Stimulated activated effector memory CD8-positive, alpha-beta T cell treated with anti-CD3 and anti-CD28 coated beads, Interleukin-12 subunit alpha, Interleukin-12 subunit beta, amount 100 ng/mL, for 72 hours (primary cell): Measurements from ENCODE around the gene KLHL29.
"Not testable (repeated sequence)": the region's sequence is repeated elsewhere in the genome, so short reads cannot be mapped to it uniquely, and the experiment has no call there.

ENCODE experiments used
- ATAC-seq: fragments of 150-1000 bp; cut with Tn5 transposase; 2 replicates; pipeline ENCODE4 v1.10.0; 2021
- DNase-seq, 2 donors: peaks; one replicate each; pipeline ENCODE4 v3.0.0; 2021 to 2022; ENCODE audit warnings: low spot score in 2 of 2
- H3K27ac Mint-ChIP-seq: one replicate; pipeline ENCODE4 v1.8.0; 2022; ENCODE audit warnings: mild to moderate bottlenecking, mixed read lengths
- H3K36me3 Mint-ChIP-seq: one replicate; pipeline ENCODE4 v1.8.0; 2022; ENCODE audit warnings: mild to moderate bottlenecking, mixed read lengths
- H3K4me1 Mint-ChIP-seq: one replicate; pipeline ENCODE4 v1.8.0; 2022; ENCODE audit warnings: mixed read lengths
- H3K4me3 Mint-ChIP-seq: one replicate; pipeline ENCODE4 v1.8.0; 2022; ENCODE audit warnings: mild to moderate bottlenecking, mixed read lengths
- H3K9me3 Mint-ChIP-seq: one replicate; pipeline ENCODE4 v1.8.0; 2022; ENCODE audit warnings: mixed read lengths

The KLHL29 gene

DNA sequence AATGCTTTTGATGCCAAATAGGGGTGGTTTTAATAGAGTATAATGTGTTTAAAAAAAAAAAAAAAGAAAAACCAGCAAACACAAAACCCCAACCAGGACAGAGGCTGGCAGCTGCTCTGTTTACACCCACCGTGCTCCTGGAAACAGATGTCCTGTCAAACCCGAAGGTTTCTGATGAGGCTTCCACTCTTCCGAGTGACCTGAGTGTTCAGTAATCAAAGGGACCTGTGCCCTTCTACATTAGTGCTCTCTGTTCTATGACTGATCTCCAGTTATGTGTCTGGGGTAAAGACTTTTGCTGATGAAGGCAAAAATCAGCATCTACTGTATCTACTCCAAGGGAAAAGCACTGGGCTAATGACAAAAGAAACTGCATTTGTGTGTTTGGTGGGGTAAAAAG lies 3.5 kb upstream of the KLHL29 start:
- no peaks in the 10 kb centered on the region for H3K9me3 Mint-ChIP-seq
- peaks cover 21% of the 10 kb centered on the region for H3K4me1 Mint-ChIP-seq
- H3K36me3 Mint-ChIP-seq = no peaks in the 10 kb centered on the region
- no peak for DNase-seq
- ATAC-seq = no peak
- no peak overlapping the region for H3K4me3 Mint-ChIP-seq
- no peak overlapping the region for H3K27ac Mint-ChIP-seq

- Mint-ChIP-seq H3K36me3 (no peaks in the 10 kb centered on the region), H3K27ac (no peak overlapping the region), H3K9me3 (no peaks in the 10 kb centered on the region), H3K4me1 (peaks cover 22% of the 10 kb centered on the region), H3K4me3 (no peak overlapping the region)
- ATAC-seq (no peak), DNase-seq (no peak)
These were observed 1.9 kb upstream of the KLHL29 start for GRCh38 chr2:23383100-23383499.

DNA sequence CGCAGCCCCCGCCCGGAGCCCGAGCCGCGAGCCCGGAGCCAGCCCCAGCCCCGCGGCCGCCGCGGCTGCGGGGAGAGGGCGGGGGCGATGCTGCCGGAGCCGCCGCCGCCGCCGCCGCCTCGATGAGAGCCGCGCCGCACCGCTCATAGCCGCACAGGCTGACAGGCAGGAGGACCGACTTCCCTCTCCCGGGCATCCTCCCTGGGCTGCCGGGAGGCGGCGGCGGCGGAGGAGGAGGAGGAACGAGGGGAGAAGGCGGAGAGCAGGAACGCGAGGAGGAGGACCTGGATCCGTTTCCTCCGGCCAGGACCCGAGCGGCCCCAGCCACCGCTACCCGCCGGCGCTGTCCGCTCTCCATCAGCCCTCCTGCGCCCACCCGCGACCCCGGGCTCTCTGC lies 370 bp downstream of the KLHL29 start:
- Mint-ChIP-seq H3K36me3 (no peaks in the 10 kb centered on the region), H3K4me1 (peaks cover 21% of the 10 kb centered on the region), H3K27ac (no peak overlapping the region), H3K4me3 (no peak overlapping the region), H3K9me3 (no peaks in the 10 kb centered on the region)
- peak in 1 of 2 donors; percentile 52 for DNase-seq
- peak; percentile 22 for ATAC-seq

- H3K36me3 Mint-ChIP-seq = no peaks in the 10 kb centered on the region
- H3K4me3 Mint-ChIP-seq = peak overlapping the region; percentile 49
- no peaks in the 10 kb centered on the region for H3K9me3 Mint-ChIP-seq
- DNase-seq (no peak), ATAC-seq (peak; percentile 17)
- peaks cover 16% of the 10 kb centered on the region for H3K4me1 Mint-ChIP-seq
- H3K27ac Mint-ChIP-seq = no peak overlapping the region
These were observed 864 bp downstream of the KLHL29 start for GRCh38 chr2:23385748-23386338.

GRCh38 chr2:23386339-23387220 lies 1.6 kb downstream of the KLHL29 start:
- ATAC-seq = peak; percentile 12
- H3K4me1 Mint-ChIP-seq = peaks cover 13% of the 10 kb centered on the region
- no peak for DNase-seq
- no peaks in the 10 kb centered on the region for H3K9me3 Mint-ChIP-seq
- H3K4me3 Mint-ChIP-seq = peak overlapping the region; percentile 49
- H3K27ac Mint-ChIP-seq = no peak overlapping the region
- H3K36me3 Mint-ChIP-seq = no peaks in the 10 kb centered on the region

DNA sequence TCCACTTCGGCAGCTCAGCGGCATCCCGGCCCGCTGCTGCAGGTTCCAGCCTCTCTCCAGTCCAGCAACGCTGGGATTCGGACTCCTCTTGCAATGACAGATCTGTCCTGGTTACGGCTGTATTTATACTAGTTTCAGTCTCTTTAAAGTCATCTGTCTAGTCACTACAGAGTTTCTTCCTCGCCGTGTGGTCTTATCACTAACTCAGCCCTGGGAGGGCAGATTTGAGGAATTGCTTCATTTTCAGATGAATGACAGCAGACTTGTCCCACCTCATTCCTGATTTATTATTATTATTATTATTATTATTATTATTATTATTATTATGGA lies 2.2 kb downstream of the KLHL29 start:
- ATAC-seq = no peak
- Mint-ChIP-seq H3K4me1 (peaks cover 13% of the 10 kb centered on the region), H3K4me3 (no peak overlapping the region), H3K27ac (no peak overlapping the region), H3K9me3 (no peaks in the 10 kb centered on the region), H3K36me3 (no peaks in the 10 kb centered on the region)
- no peak for DNase-seq

DNA sequence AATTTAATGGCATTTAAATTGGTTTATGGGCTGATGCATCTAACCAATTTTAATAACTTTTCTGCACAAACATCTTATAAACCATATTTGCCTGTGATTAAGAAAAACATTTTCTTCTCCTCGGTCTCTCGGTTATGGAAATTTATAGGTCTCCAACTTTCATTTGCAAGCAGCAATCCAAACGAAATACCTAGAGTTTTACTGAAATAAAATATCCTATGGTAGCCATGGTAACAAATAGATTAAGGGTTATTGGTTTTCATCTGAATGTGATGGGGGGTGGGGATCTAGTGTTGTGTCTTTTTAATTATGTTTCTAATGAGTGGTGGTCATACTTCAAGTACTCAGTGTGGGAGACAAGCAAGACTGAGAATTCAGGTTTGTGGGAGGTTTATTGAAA lies 2.9 kb downstream of the KLHL29 start:
- DNase-seq (no peak), ATAC-seq (no peak)
- no peak overlapping the region for H3K27ac Mint-ChIP-seq
- peaks cover 13% of the 10 kb centered on the region for H3K4me1 Mint-ChIP-seq
- no peaks in the 10 kb centered on the region for H3K36me3 Mint-ChIP-seq
- H3K9me3 Mint-ChIP-seq = no peaks in the 10 kb centered on the region
- no peak overlapping the region for H3K4me3 Mint-ChIP-seq

DNA sequence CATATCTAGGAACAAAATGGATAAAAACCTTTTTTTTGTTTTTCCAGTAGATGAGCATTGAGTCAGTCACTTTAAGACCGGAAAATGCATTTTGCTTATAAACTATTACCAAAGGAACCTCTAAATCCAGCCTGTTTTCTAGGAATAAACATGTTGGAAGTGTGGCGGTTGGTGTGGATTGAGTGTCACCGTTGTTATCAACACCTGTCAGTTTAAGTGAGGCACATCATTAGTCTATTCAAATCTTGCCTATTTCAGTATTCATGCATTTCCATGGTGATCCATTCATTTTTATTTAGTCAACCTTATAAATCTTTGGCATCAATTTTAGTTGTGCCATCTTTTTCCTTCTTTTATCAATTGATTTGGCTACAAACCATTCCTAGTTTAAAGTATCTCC lies 3.3 kb downstream of the KLHL29 start:
- Mint-ChIP-seq H3K27ac (no peak overlapping the region), H3K4me1 (peaks cover 13% of the 10 kb centered on the region), H3K4me3 (no peak overlapping the region), H3K36me3 (no peaks in the 10 kb centered on the region), H3K9me3 (no peaks in the 10 kb centered on the region)
- DNase-seq (no peak), ATAC-seq (no peak)

GRCh38 chr2:23388756-23389514 lies 4.0 kb downstream of the KLHL29 start:
- H3K4me1 Mint-ChIP-seq = peaks cover 13% of the 10 kb centered on the region
- no peaks in the 10 kb centered on the region for H3K9me3 Mint-ChIP-seq
- DNase-seq = no peak
- H3K27ac Mint-ChIP-seq = no peak overlapping the region
- no peak for ATAC-seq
- H3K4me3 Mint-ChIP-seq = no peak overlapping the region
- H3K36me3 Mint-ChIP-seq = no peaks in the 10 kb centered on the region

DNA sequence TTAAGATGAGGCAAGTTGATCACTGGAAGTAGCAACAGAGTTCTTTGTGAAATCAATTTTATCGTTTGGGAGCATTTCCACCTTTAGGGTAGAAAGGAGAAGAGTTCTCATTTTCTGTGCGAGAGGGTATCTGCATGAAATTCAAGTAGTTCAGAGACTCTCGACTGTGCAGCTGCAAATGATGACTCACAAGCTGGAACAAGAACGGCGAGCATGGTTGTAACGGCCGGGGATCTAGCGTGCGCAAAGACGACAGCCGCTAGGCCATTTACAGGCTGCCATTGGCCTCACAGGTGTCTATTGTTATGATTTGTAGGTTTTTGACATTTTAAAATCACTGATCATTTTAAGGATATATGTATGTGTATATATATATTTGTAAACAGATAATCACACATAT lies 5.2 kb downstream of the KLHL29 start:
- no peaks in the 10 kb centered on the region for H3K36me3 Mint-ChIP-seq
- ATAC-seq (no peak), DNase-seq (no peak)
- no peak overlapping the region for H3K27ac Mint-ChIP-seq
- H3K9me3 Mint-ChIP-seq = no peaks in the 10 kb centered on the region
- H3K4me1 Mint-ChIP-seq = peaks cover 7% of the 10 kb centered on the region
- H3K4me3 Mint-ChIP-seq = no peak overlapping the region

GRCh38 chr2:23391237-23391736 lies 6.3 kb downstream of the KLHL29 start:
- DNase-seq, H3K4me3 Mint-ChIP-seq, H3K27ac Mint-ChIP-seq, H3K9me3 Mint-ChIP-seq, ATAC-seq, H3K4me1 Mint-ChIP-seq, H3K36me3 Mint-ChIP-seq: not testable (repeated sequence)

DNA sequence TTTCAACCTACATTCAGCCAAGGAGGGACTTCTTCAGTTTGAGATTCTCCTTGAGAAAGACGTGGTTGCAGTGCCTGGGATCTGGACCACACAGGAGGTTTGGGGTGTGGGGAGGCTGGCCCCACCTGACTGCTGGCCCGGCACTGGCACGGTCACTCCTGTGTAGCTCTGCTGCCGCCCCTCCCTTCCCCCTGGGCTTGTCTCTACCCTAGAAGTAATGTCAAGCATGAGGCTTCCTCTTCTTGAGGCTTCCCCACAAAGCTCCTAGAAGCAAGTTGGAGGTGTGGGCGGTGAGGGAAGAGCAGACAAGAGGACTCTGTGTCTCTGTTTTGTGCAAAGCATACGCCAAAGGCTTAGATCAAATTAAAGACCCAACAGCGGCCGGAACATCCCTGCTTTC lies 8.7 kb downstream of the KLHL29 start:
- Mint-ChIP-seq H3K27ac (no peak overlapping the region), H3K4me1 (no peaks in the 10 kb centered on the region), H3K4me3 (no peak overlapping the region), H3K36me3 (no peaks in the 10 kb centered on the region), H3K9me3 (no peaks in the 10 kb centered on the region)
- ATAC-seq (no peak), DNase-seq (no peak)

DNA sequence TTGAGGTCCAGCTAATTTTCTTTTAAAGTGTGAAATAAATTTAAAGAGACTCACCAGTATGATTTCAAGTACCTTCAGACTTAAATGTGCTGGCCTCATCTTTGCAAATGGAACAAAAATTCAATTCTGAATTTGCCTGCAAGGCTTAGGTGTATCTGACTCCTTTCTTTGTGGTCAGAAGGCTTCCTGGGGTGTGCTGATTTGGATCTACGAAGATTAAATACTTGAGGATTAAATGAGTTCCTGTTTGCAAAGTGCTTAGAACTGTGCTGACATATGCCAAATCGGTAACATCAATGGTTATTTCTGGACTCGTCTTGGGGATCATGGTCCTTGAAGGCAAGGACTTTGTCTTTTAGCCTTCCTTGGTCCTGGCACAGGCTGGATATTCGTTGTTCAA lies 9.7 kb downstream of the KLHL29 start:
- DNase-seq (no peak), ATAC-seq (no peak)
- H3K4me1 Mint-ChIP-seq = no peaks in the 10 kb centered on the region
- H3K27ac Mint-ChIP-seq = no peak overlapping the region
- H3K9me3 Mint-ChIP-seq = peaks cover 2% of the 10 kb centered on the region
- H3K36me3 Mint-ChIP-seq = no peaks in the 10 kb centered on the region
- H3K4me3 Mint-ChIP-seq = no peak overlapping the region

DNA sequence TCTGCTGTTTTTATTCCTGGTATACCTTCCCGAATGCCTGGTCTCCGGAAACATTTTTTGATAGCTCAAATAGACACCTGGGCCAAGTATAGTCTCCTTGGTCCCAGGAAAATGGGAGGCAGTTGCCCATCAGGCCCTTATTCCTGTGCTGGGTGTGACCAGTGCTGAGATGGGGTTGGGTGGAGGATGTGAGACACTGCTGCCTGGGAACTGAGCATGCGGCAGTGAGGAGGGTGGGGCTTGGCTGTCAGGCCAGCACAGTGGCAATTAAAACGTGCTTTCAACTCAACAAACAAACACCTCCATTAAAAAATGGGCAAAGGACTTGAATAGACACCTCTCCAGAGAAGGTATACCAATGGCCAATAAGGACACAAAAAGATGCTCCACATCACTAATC lies 12.5 kb downstream of the KLHL29 start:
- DNase-seq (no peak), ATAC-seq (no peak)
- Mint-ChIP-seq H3K27ac (no peak overlapping the region), H3K36me3 (no peaks in the 10 kb centered on the region), H3K4me3 (no peak overlapping the region), H3K9me3 (peaks cover 2% of the 10 kb centered on the region), H3K4me1 (no peaks in the 10 kb centered on the region)

DNA sequence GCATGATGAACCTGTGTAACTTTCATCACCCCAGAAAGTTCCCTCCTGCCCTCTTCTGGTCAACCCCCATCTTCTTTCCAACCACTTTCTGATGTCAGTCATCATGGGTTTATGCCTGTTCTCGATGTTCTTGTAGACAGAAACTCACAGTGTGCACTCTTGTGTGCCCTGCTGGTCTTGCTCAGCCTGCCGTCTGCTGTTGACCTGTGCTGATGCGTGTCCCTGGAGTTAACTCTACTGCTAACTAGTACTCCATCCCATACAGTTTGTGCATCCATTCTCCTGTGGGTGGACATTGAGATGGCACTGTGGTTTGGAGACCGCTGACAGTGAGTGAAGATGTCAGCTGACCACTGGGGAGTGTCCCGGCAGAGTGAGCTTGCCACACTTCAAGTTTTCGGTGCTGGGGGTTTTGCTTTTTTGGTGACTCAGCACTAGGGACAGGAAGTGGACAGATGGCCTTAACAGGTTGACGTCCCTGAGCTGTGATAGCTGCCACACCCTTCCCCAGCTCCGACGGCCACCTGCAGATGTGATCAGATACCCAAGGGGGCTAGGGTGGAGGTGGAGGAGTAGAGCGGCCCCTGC lies 14.8 kb downstream of the KLHL29 start:
- no peak for DNase-seq
- H3K9me3 Mint-ChIP-seq = peaks cover 2% of the 10 kb centered on the region
- no peak for ATAC-seq
- H3K4me3 Mint-ChIP-seq = no peak overlapping the region
- H3K27ac Mint-ChIP-seq = no peak overlapping the region
- no peaks in the 10 kb centered on the region for H3K36me3 Mint-ChIP-seq
- H3K4me1 Mint-ChIP-seq = no peaks in the 10 kb centered on the region
